ENCODE results near the gene LIPC. TPM values are rescaled to one million over a fixed set of nuclear protein-coding genes. Genes with fewer than 3 reads are reported as not detected.

Gene LIPC
- total and polyA plus RNA-seq, 2 donors (not counting 3 experiments of a cell fraction or from before 2014, with no cell fraction given) = not detected

DNA sequence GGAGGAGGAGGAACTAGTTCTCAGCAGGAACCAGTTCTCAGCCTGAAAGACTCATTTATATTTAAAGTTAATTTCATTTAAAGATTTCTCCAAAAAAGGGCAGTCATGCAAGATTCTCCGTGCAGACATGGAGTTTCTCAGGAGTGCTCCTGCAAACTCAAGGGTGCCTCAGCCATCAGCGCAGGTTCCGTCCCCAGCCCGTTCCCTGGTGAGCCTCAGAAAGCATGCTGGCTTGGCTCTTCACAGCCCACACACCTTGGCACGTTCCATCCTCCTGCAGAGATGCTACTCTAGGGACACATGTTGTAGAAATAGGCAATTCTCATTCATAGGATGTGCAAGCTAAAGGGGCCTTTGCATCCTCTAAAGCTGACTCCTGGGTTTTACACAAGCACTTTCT, 123.0 kb downstream of the LIPC start:
- dilution Hi-C loops (cut with MboI; ENCODE audit: extremely low pct_ligation_motif_present, low sequenced_read_pairs) = no loop called here
- intact Hi-C loops (cut with micrococcal nuclease) = no loop called here
- FAIRE-seq = no peak

DNA sequence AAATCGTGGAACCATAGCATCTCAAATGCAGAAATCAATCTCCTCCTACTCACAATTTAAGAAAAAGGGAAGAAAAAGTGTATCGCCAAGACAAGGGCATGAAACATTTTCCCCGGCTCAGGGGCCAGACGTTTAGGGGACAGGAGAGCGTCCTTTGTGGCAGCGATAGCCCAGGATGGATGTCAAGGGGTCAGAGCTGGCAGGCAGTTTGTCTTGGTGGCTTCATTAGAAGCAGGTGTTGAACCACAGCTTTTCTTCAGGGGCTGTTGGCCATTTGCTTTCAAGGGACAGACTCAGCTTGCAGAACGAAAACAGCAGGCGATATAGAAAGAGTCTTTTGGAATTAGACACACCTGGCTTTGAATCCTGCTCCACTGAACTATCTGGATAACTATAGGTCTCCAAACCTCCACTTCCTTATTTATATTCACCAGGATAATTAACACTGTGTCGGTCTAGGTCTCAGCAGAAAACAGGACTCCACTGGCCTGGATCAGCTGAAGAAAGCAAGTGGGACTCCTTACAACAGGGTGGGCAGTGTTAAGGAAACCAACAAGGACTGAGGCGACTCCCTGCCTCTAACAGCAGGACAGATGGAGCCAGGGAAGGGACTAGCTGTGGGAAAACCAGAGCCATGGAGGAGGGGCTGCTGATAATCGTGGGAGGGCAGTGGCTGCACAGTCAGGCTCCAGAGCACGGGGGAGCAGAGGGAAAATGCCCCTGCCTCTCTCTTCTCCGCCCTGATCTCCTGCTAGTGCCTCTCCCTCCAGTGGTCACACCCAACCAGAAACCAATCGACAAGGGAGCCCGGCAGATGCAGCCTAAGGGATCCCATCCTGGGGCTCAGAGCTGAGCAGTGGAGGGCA, 123.6 kb downstream of the LIPC start:
- FAIRE-seq = no peak
- no TSS peak for BruUV-seq (replicated peaks)
- intact Hi-C loops (cut with micrococcal nuclease) = no loop called here
- H3K9ac ChIP-seq (replicated peaks; ENCODE audit: extremely low read depth, insufficient read depth, low read length) = no peak overlapping the region
- dilution Hi-C loops (cut with MboI; ENCODE audit: extremely low pct_ligation_motif_present, low sequenced_read_pairs) = no loop called here
- H3K27ac ChIP-seq (ENCODE audit: insufficient read depth, low read depth, low read length) = no peak overlapping the region
- H3K79me2 ChIP-seq (ENCODE audit: control insufficient read depth, insufficient read depth, low read length) = no peaks in the 10 kb centered on the region
- H2AFZ ChIP-seq (ENCODE audit: low read depth, low read length) = no peak overlapping the region
- no peak overlapping the region for H3K4me3 ChIP-seq (replicated peaks in 1 of 3; ENCODE audit: insufficient read depth in 1 of 3, low read depth in 1 of 3, low read length in 3 of 3)
- ChIA-PET CTCF (interaction anchor here (1.2 to 1.3 kb wide), 2 partner anchors 8 to 216 kb away, joined by 3 to 6 read pairs; partner anchors contain the start of gene MINDY2), POLR2A (no interaction called here)
- peaks cover 12% of the 10 kb centered on the region for H3K4me1 ChIP-seq (ENCODE audit: control insufficient read depth, extremely low read depth, insufficient read depth, low read length)
- H3K4me2 ChIP-seq (ENCODE audit: insufficient read depth, low read length) = no peak overlapping the region
- H3K36me3 ChIP-seq (ENCODE audit: control insufficient read depth in 2 of 2, extremely low read depth in 1 of 2, insufficient read depth in 2 of 2, low read length in 2 of 2) = no peaks in the 10 kb centered on the region
- H3K9me3 ChIP-seq (replicated peaks; ENCODE audit: control insufficient read depth, insufficient read depth, low read length) = no peaks in the 10 kb centered on the region
- TF ChIP-seq FOS (IDR thresholded peaks at IDR 0.05; ENCODE audit: borderline replicate concordance, insufficient read depth, low read length) = no peak
- TF ChIP-seq, protein P1, sequence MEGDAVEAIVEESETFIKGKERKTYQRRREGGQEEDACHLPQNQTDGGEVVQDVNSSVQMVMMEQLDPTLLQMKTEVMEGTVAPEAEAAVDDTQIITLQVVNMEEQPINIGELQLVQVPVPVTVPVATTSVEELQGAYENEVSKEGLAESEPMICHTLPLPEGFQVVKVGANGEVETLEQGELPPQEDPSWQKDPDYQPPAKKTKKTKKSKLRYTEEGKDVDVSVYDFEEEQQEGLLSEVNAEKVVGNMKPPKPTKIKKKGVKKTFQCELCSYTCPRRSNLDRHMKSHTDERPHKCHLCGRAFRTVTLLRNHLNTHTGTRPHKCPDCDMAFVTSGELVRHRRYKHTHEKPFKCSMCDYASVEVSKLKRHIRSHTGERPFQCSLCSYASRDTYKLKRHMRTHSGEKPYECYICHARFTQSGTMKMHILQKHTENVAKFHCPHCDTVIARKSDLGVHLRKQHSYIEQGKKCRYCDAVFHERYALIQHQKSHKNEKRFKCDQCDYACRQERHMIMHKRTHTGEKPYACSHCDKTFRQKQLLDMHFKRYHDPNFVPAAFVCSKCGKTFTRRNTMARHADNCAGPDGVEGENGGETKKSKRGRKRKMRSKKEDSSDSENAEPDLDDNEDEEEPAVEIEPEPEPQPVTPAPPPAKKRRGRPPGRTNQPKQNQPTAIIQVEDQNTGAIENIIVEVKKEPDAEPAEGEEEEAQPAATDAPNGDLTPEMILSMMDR (IDR thresholded peaks at IDR 0.05; ENCODE audit: extremely low read depth in 1 of 2, insufficient read depth in 1 of 2, low read depth in 1 of 2, low read length in 2 of 2) = no peak
- TF ChIP-seq POLR2A (IDR thresholded peaks at IDR 0.05; ENCODE audit: low read depth, low read length) = no peak
- TF ChIP-seq JUN (IDR thresholded peaks at IDR 0.05; ENCODE audit: borderline replicate concordance, insufficient read depth, insufficient read length, low read depth) = no peak
- TF ChIP-seq MYC (IDR thresholded peaks at IDR 0.05; ENCODE audit: low read depth, low read length) = no peak
- TF ChIP-seq, protein P2, sequence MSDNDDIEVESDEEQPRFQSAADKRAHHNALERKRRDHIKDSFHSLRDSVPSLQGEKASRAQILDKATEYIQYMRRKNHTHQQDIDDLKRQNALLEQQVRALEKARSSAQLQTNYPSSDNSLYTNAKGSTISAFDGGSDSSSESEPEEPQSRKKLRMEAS (IDR thresholded peaks at IDR 0.05; ENCODE audit: insufficient read depth, insufficient read length) = no peak
- TF ChIP-seq POLR2AphosphoS5 (IDR thresholded peaks at IDR 0.05; ENCODE audit: insufficient read depth, low read depth, low read length) = no peak
- TF ChIP-seq GATA2 (IDR thresholded peaks at IDR 0.05; ENCODE audit: insufficient read depth, insufficient read length, low read depth, low read length) = no peak
- TF ChIP-seq EZH2 (IDR thresholded peaks at IDR 0.05; ENCODE audit: borderline replicate concordance, low read depth, low read length, severe bottlenecking) = no peak
- no peaks in the 10 kb centered on the region for H3K9me1 ChIP-seq (replicated peaks; ENCODE audit: control insufficient read depth, extremely low read depth, insufficient read depth, low read length)
- DNase-seq (ENCODE audit: low read depth, low spot score) = no peak
- H3K27me3 ChIP-seq (ENCODE audit: control insufficient read depth in 2 of 2, insufficient read depth in 2 of 2, low read length in 2 of 2) = no peaks in the 10 kb centered on the region
- no peaks in the 10 kb centered on the region for H4K20me1 ChIP-seq (replicated peaks; ENCODE audit: control insufficient read depth, extremely low read depth, insufficient read depth, low read length)

More for the DNA sequence above, 123.0 kb downstream of the LIPC start:
- H3K9ac ChIP-seq (replicated peaks; ENCODE audit: extremely low read depth, insufficient read depth, low read length) = no peak overlapping the region
- BruUV-seq (replicated peaks) = no TSS peak
- H2AFZ ChIP-seq (ENCODE audit: low read depth, low read length) = no peak overlapping the region
- CTCF ChIA-PET = no interaction called here
- peaks cover 12% of the 10 kb centered on the region for H3K4me1 ChIP-seq (ENCODE audit: control insufficient read depth, extremely low read depth, insufficient read depth, low read length)
- H3K4me3 ChIP-seq (replicated peaks in 1 of 3; ENCODE audit: insufficient read depth in 1 of 3, low read depth in 1 of 3, low read length in 3 of 3) = no peak overlapping the region
- TF ChIP-seq POLR2A (IDR thresholded peaks at IDR 0.05; ENCODE audit: low read depth, low read length) = no peak
- H3K4me2 ChIP-seq (ENCODE audit: insufficient read depth, low read length) = no peak overlapping the region
- H3K9me1 ChIP-seq (replicated peaks; ENCODE audit: control insufficient read depth, extremely low read depth, insufficient read depth, low read length) = no peaks in the 10 kb centered on the region
- no peaks in the 10 kb centered on the region for H3K36me3 ChIP-seq (ENCODE audit: control insufficient read depth in 2 of 2, extremely low read depth in 1 of 2, insufficient read depth in 2 of 2, low read length in 2 of 2)
- H3K9me3 ChIP-seq (replicated peaks; ENCODE audit: control insufficient read depth, insufficient read depth, low read length) = no peaks in the 10 kb centered on the region
- POLR2A ChIA-PET = no interaction called here
- no peak overlapping the region for H3K27ac ChIP-seq (ENCODE audit: insufficient read depth, low read depth, low read length)
- H3K79me2 ChIP-seq (ENCODE audit: control insufficient read depth, insufficient read depth, low read length) = no peaks in the 10 kb centered on the region
- H3K27me3 ChIP-seq (ENCODE audit: control insufficient read depth in 2 of 2, insufficient read depth in 2 of 2, low read length in 2 of 2) = no peaks in the 10 kb centered on the region
- DNase-seq (ENCODE audit: low read depth, low spot score) = no peak
- no peaks in the 10 kb centered on the region for H4K20me1 ChIP-seq (replicated peaks; ENCODE audit: control insufficient read depth, extremely low read depth, insufficient read depth, low read length)

Data from endothelial cell of umbilical vein (primary cell).